Measurements from ENCODE around the gene ZRANB2. TPM values are rescaled to one million over a fixed set of nuclear protein-coding genes. Genes with fewer than 3 reads are reported as not detected.

The ZRANB2 gene
- polyA plus RNA-seq, 1 donor: 237 TPM

DNA sequence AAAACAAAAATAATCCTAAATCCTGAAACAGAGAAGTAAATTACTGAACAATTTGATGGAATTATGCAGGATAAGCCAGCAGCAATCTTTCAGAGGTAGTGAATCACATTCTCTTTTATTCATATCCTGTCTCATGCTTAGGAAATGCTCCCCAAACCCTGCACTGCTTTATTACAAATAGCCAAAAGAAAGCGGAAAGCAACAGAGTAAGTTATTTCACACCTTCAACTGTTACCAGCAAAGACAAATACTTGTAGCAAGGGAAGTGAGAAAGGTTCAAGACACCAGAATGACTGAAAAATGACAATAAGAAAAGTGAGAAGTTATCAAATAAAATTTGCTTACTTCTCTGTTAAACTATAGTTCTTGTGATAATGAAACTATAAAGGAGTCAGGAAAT is 6.2 kb downstream of the ZRANB2 start:
- DNase-seq: no peak

DNA sequence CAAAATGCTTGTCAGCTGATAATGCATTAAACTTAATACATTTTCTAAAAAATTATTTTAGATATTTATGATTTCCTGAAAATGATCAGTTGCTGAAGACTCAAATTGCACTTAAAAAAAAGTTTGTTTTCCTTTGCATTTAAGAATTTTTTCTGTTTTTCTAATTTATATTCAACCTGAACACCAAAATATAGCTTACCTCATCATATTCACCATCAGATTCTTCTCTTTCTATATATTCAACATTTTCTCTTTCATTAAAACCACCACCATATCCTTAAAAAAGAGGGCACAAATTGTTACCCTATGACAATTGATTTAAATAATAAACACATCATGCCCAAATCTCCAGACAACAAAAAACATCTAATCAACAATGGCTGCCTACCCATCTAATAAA is 8.6 kb downstream of the ZRANB2 start:
- no peak for DNase-seq

DNA sequence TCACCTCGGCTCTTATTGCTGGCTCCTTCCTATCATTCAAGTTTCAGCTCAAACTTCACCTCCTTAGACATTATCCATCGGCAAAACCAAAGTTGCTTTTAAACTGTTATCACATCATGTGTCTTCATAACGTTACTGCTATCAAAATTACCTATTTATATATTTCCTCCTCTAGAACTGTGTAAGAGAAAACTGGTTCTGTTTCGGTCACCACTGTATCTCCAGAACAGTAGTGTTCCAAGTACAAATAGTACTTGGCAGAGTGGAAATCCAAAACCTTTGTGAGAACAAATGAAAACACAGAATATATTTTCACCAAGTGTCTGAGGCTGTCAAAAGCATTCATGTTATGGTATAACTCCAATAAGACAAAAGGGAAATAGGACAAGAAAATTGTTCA is 9.1 kb downstream of the ZRANB2 start:
- DNase-seq: no peak

DNA sequence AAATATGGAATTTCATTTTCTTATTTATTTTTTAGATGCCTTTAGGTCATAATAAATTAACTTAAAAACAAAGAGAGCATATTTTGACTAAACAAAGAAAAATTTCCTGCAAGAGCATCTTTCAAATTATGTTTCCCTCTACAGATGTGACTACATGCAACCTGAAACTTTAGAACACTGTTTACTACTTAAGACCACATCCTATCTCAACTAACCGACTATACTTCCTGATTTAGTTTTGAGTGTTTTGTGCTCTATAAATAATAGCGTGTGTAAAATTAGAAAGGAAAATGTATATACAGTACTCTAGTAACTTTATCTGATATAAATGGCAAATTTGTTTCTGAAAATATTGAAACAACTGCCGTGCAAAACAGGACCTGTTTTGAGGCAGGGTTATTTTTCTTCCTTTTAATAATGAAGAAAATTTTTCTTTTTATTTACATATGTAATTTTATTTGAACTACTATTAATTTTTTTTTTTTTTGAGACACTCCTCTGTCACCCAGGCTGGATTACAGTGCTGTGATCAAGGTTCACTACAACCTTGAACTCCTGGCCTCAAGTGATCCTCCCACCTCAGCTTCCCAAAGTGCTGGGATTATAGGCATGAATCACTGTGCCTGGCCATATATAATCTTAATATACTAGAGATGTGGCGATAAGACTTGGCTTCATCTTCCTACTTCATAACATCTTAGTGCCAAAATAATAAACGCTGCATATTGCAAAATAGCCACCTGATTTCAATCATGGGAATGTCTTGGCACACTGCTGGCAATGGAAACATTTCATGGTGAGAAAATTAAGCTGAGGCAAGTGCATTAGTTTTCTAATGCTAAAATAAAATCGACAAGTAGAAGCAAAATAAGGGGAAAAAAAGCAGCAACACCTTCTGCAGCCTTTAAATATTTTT is 12.3 kb downstream of the ZRANB2 start:
- no peak for DNase-seq

DNA sequence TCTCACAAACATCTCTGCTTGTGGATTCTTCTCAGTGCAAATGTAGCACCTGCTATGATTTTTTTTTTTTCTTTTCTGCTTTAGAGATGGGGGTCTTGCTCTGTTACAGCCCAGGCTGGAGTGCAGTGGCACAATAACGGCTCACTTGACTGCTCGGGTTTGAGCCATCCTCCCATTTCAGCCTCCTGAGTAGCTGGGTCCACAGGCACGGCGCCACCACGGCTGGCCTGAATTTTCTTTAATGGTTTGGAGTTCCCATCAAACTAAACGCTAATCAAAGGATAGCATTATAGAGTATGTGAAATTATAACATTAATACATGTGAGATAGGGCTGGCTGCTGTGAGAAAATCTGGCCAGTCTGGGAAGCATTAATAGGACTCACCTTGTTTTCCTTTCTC is 26.0 kb downstream of the ZRANB2 start:
- no peak for DNase-seq

DNA sequence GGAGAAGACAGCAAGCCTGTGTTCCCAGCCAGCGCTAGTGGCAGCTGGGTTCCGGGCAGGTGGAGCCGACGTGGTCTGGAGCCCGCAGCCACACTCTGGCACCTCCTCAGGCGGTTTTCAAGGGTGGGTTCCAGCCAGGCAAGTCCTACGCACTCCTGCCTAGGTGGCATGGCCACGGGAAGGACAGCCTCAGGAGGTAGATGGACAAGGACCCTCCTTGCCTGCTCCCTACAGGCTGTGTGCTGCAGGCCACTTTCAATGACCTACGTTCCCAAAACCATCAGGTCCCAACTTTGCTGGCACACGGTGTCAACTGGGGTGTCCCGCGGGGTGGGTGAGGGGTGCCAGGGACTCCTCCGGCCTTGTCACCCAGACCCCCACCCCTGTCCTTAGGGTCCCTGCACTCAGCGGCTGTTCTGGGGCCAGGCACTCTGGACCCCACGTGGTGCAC is 26.5 kb downstream of the ZRANB2 start:
- DNase-seq: no peak

DNA sequence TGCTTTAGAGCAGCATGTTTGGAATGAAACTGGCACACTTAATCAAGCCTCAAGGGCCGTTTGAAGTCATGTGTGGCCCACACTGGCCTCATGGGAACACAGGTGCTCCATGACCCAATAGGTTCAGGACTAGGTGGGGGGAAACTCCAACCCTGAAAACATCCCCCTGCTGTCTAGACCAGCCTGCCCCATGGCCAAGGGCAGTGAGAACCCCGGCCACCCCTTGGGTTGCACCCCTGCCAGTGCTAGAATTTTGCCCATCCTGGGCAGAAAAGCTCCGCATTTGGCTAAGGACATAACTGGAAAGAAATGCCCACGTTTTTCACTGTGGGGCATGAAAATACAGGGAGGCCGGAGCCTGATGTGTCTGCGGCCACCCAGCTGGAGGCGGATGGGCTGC is 27.1 kb downstream of the ZRANB2 start:
- no peak for DNase-seq

DNA sequence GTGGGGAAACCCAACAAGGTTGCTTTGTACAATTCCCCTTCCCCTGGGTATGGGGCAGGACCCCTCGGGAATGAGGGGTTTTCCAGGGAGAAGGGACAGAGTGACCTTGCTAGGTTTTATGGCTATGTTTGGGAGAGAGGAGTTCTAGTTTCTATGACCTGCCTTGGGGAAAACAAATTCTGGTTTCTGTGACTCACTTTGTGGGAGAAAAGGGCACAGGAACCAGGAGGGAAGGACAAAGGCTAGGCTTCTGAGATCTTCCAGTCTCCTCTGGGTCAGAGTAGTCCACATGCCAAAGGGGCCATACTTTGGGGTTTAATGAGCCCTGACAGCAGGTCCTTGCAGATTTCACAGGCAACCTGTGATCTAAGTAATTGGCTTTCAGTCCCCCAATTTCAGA is 27.7 kb downstream of the ZRANB2 start:
- DNase-seq: no peak

DNA sequence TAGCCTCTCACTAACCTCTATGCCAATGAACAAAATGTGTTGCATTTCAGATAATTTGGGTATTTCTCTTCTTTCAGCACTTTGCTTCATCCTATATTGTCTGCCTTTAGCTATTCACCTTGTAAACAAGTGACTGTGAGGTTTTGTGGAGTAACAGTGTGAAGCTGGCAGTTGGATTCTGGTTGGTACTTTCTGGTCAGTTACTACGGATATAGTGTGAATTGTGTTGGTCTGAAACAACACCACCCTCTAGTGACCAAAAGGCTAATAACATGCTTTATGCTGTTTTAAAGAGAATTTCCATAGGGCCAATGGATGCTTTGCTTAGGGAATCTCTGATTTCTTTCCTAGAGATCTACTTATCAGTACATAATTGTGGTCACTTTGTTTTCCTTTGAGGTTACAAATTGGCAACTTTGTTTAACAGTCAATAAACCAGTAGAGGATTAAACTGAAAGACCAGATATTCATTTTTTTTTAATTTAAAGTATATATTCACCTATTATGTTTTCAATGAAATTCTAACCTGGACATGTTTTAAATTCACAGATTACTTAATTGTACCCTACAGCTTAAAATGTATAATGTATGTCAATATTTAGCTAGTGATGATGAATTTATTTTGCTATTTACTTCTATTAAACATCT is 30.8 kb downstream of the ZRANB2 start:
- DNase-seq: peak; percentile 73

DNA sequence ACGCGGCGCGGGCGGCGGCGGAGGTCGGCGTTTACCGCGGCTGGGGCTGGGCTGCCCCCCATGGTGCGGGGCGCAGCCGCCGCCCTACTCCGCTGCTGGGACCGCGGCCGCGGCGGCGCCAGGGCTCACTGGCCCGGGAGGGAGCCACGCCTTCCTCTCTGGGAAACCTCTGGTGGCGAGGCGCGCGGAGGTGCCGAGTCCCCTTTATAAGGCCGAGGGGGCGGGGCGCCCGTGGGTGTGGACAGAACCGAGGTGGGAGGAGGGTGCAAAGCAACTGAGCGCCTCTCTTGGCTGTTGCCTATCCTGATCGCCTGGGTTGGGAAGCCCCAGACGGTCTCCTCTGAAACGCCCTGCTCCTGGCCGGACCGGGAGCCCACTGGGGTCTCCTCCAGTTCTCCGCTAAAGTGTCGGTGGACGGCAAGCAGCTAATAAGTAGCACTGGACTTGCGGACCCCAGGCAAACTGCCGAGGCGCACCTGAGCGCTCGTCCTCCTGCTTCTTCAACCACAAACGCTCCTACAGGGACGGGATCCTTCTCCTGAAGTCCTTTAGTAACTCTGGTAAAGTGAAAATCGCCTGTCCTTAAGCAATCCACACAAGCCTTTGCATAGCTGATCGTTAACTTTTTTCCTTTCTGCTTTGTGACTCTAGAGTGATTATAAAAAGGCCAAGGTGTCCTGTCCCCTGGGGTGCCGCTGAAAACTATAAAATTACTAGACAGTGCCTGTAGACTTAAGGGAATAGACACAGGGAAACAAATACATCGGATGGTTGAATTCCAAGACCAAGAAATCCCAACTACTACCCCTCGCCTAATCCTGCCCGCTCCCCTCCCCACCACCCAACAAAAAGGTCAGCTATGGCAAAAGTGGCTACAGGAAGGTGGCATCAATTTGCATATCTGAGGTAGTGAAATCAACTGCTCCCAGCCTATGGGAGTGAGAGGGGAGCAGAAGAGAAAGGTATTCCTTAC is 32.9 kb downstream of the ZRANB2 start, which contains the start of gene PTGER3:
Gene PTGER3 (minus strand): TSS at position 182 of the 973 bp plus-strand sequence. CDS start 239 bp downstream, outside the sequence.
- no peak for DNase-seq

DNA sequence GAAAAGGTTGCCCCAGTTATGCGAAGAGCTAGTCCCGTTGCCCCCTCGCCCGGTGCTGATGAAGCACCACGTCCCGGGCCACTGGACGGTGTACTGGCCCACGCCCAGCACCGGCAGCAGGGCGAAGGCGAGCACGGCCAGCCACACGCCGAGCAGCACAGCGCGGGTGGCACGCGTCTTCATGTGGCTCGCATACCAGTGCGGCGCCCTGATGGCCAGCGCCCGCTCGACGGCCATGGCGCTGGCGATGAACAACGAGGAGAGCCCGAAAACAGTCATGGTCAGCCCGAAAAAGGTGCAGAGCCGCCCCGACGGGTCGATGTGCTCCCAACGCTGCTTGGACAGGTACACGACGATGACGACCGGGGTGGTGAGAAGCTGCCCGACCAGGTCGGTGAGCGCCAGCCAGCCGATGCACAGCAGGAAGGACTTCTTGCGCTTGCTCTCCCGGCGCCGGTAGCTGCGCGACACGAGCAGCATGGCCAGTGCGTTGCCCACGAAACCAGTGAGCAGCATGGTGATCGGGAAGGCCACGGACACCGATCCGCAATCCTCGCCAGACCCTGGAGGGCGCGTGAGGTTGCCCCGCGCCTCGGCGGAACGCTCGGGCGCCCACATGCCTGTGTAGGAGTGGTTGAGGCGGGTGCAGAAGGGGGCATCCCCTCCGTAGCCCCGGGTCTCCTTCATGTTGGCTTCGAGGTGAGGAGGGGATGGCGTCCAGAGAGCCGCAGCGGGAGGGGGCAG is 33.8 kb downstream of the ZRANB2 start:
- no peak for DNase-seq

DNA sequence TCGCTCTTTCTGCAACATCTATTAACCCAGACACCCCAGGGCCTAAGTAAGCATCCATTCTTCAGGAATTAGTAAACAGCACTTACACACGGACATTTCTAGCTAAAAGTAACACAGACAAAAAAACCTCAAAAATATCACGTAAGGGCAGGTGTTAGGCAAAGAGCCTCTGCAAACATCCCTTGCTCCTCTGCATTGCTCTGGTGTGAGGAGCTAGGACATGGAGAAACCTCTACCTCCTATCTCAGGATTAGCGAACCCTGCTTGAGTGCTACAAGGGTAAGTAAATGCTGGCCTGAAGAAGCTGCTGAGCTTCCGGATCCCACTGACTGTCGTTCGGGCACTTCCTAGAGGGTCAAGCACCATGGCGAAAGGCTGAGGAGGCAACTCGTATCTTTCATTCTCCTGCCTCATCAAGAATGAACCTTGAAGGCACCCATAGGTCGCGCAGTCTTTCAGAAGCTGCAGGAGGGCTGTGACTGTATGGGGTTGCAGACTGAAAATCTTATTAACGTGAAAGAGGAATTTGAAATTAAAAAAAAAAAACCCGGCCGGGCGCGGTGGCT is 35.3 kb downstream of the ZRANB2 start:
- no peak for DNase-seq

DNA sequence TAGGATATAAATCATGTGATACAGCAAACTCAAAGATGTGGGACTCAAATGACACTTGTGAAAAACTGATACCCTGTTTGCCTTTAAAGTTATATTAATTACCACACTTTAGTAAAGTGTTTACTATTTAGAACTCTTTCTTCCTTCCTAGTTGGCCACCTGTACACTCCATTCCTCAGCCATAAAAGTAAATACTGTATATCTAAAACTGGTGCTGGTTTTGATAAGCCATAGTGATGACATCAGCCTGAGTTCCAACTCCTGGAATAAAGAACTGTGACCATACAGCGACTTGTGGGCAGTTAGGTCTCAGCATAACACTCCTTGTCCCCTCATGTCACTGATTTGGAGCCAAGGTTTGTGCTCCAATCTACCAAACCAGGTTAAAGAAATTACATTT is 36.0 kb downstream of the ZRANB2 start:
- no peak for DNase-seq

DNA sequence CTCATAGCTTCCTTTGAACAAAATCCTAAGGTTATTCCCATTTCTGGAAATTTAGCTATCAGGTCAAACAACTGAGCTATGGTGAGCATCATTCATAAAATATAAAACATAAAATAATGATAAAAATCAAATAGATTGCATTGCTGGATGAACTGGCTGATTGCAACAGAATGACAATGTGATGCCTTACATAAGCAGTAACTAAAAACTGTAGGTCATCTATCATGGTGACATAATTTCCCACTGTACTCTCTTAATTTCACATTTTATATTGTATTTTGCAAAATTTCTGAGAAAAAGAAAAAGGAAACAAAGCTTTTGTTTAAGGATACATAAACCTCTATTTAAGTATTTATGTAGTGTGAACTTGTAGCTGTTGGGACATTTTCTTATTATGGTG is 37.8 kb downstream of the ZRANB2 start:
- no peak for DNase-seq

DNA sequence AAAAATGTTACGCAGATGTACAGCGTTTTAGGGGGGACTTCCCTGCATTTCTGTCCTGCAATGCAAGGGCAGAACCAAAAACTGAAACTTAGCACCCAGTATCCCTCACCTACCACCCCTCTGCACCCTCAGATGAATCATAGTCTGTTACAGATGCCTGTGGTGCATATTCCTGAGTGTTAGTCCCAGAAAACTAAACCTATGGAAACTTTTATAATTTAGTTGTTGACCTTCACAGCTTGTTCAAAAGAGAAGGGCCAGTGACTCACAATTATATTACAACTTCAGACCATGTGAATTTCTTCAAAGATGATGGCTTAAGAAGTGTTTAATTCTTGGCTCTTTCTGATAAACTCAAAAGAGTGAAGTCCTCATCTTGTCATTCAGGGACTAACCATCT is 39.0 kb downstream of the ZRANB2 start:
- no peak for DNase-seq

DNA sequence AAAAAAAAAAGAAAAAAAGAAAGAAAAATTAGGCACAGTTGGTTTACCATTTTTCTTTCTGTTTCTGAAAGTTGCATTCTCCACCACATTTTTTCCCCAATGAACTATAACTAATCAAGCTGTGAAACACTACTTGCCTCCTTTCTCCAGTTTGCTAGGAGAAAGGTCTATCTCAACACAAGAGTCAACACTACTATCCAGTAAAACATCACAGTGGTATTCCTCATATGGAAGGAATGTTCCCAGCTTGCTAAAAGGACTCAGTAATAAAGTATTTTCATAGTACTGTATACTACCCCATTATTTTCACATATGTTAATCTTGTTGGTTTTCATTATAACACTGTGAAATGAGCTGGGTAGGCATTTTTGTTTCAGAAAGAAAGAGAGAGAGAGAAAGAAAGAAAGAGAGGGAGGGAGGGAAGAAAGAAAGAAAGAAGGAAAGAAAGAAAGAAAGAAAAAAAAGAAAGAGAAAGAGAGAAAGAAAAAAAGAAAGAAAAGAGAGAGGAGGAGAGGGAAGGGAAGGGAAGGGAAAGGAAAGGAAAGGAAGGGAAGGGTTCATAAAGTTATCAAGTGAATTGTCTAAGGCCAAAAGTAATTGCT is 41.1 kb downstream of the ZRANB2 start:
- DNase-seq: no peak

DNA sequence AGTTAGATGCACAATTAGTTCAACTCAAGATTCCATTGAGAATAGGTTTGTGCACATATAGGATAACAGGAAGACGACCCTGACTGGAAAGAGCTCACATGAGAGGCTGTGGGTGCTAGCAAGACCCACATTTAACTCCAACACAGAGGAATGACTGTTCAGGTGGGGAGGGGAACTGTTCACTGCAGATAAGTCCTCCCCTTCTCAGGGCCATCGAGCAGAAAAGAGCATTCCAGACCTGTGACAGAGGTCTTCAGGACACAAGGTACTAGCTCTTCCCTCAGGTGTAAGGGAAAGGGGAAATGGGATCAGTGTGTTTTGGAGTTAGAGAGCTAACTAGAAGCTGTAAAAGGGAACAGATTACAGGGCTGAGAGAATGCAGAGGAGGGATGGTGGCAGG is 41.9 kb downstream of the ZRANB2 start:
- DNase-seq: no peak

DNA sequence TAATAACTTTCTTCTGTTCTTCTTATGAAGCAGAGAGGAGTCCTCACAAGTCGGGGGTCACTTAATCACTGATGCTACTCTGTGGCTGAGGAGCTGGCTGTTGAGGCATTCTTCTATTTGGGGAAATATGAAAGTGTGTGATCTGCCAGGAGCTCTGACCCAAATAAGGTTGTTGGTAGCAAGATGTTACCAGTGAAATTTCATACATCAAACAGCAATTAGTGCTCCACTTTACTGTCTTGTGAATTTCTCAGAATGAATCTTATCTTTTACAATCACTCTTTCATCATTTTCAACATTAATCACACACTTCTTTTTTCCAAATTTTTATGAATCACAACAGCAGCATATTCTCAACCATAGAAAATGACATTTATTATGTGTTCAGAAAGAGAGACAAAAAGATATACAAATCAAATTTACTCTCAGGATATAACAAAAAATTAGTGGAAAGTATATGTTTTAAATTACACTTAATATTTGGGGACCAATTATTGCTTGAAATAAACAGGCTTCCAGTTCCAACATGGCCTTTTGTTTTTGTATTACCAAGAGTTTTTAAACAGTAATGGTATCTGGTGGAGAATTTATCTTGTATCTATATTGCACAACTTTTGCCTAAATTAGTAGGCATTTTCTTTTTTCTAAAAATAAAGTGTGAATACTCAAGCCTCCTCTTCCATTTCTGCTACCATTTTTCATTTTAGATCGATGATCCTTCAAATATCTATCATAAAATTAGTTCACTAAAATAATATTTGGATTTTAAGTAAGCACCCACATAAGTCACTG is 42.8 kb downstream of the ZRANB2 start:
- DNase-seq: no peak

DNA sequence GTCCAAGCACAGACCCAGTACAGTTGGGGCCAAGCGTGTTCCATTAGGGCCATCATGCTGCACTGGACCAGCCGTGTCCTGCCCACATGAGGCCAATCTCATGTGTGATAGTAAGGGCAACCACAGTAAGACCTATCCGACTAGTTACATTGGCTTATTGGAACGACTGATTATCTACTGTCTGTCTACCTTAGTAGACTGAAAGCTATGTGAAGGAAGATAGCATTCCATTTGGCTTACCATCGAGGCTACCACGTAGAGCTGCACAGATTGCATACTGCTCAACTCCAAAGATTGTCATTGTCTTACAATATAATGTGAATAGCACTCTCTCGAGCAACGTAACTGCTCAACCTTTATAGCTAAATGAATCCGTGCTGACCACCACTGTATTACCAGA is 43.8 kb downstream of the ZRANB2 start:
- DNase-seq: no peak

DNA sequence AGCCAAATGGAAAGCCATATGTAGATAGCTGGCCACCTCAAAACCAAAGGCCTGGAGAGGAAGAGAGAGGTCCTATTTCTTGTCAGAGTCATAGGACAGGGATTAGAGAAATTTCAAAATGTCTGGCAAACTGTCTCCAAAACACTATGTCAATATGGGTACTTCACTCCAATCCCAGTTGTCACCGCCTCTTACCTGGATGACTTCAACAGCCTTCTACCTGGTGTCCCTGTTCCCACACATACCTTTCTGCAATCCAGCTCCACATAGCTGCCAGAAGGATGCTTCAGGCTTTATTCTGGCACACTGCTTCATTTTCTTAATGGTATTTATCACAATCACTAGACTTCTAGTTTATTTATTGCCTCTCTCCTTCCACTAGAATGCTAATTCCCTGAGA is 47.7 kb downstream of the ZRANB2 start:
- no peak for DNase-seq

Data from left kidney (tissue), 2 donors.